ENCODE results near the gene EHF.

DNA sequence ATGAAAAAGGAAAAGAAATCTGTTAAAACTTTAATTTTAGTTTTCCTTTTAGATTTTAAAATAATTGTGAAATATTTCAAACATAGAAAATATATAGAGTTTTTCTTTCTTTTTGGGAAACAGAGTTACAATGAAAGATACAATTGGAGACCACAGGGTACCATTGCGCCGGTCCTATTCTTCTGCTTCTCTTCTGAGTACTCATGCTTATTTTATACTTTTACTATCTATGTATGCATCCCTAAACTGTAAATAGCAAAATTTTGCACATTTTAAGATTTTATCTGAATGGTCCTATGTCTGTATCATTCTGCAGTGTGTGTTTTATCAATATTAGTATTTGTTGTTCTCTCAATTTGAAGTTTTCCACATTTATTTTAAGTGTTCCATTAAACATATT, 65.0 kb downstream of the EHF start:
- TF ChIP-seq POLR2AphosphoS5 (IDR thresholded peaks at IDR 0.05), result no peak
- no peak for TF ChIP-seq CTCF (IDR thresholded peaks at IDR 0.05)

All from prostate gland (tissue), 2 donors.